ENCODE measurements around the gene SPDYE5. TPM values are rescaled to one million over a fixed set of nuclear protein-coding genes. Genes with fewer than 3 reads are reported as not detected.
"Not testable (repeated sequence)": the region's sequence is repeated elsewhere in the genome, so short reads cannot be mapped to it uniquely, and the experiment has no call there.

SPDYE5 gene
- total and polyA plus RNA-seq, 10 of the 15 experiments (the other 5 are each of a cell fraction or from before 2014, with no cell fraction given): 0.07 to 2.7 (median 1.4) TPM; not detected in 6

- H3K4me1 ChIP-seq (ENCODE audit: control insufficient read depth, insufficient read depth, low read length); CTCF ChIA-PET; POLR2A ChIA-PET; DNase-seq (ENCODE audit: low read depth, low spot score); H3K27me3 ChIP-seq (replicated peaks in 1 of 2; ENCODE audit: control insufficient read depth in 2 of 2, insufficient read depth in 2 of 2, low read length in 1 of 2); RAD21 ChIA-PET (ENCODE audit: unreplicated experiment); H3K4me2 ChIP-seq (ENCODE audit: control insufficient read depth, insufficient read depth); H3K9ac ChIP-seq (ENCODE audit: control insufficient read depth, insufficient read depth, low read length); H2AFZ ChIP-seq (ENCODE audit: control insufficient read depth, low read depth, low read length); H3K27ac ChIP-seq (ENCODE audit: control insufficient read depth, insufficient read depth); H3K9me3 ChIP-seq (replicated peaks; ENCODE audit: control insufficient read depth, insufficient read depth, low read length); BruUV-seq (replicated peaks); in situ Hi-C loops (cut with MboI); H3K4me3 ChIP-seq; H3K36me3 ChIP-seq (ENCODE audit: control insufficient read depth in 2 of 2, insufficient read depth in 2 of 2, low read length in 1 of 2); H4K20me1 ChIP-seq (ENCODE audit: control insufficient read depth, insufficient read depth); ATAC-seq; H3K79me2 ChIP-seq (ENCODE audit: control insufficient read depth, insufficient read depth, low read length); SMC1A ChIA-PET (ENCODE audit: uncharacterized antibody, unreplicated experiment); FAIRE-seq: not testable (repeated sequence)
- WGBS (ENCODE audit: insufficient coverage, insufficient replicate concordance, low lambda C conversion rate, missing lambda C conversion rate): 66% methylated on average over 4 of the region's 5 CpGs
- intact Hi-C loops (cut with micrococcal nuclease; ENCODE audit: unreplicated experiment): loop anchor here (10.0 kb wide), 1 partner anchor 64 kb away; no protein-coding TSS in a partner anchor
Measured at GRCh38 chr7:75460541-75460940, 31.6 kb upstream of the SPDYE5 start.

GRCh38 chr7:75470166-75470565 is 22.0 kb upstream of the SPDYE5 start:
- POLR2A ChIA-PET; H4K20me1 ChIP-seq (ENCODE audit: control insufficient read depth, insufficient read depth); in situ Hi-C loops (cut with MboI); H3K4me2 ChIP-seq (ENCODE audit: control insufficient read depth, insufficient read depth); intact Hi-C loops (cut with micrococcal nuclease; ENCODE audit: unreplicated experiment); H3K36me3 ChIP-seq (ENCODE audit: control insufficient read depth in 2 of 2, insufficient read depth in 2 of 2, low read length in 1 of 2); H2AFZ ChIP-seq (ENCODE audit: control insufficient read depth, low read depth, low read length); BruUV-seq (replicated peaks); H3K4me3 ChIP-seq; DNase-seq (ENCODE audit: low read depth, low spot score); ATAC-seq; H3K9ac ChIP-seq (ENCODE audit: control insufficient read depth, insufficient read depth, low read length); H3K4me1 ChIP-seq (ENCODE audit: control insufficient read depth, insufficient read depth, low read length); H3K9me3 ChIP-seq (replicated peaks; ENCODE audit: control insufficient read depth, insufficient read depth, low read length); H3K27me3 ChIP-seq (replicated peaks in 1 of 2; ENCODE audit: control insufficient read depth in 2 of 2, insufficient read depth in 2 of 2, low read length in 1 of 2); H3K27ac ChIP-seq (ENCODE audit: control insufficient read depth, insufficient read depth); H3K79me2 ChIP-seq (ENCODE audit: control insufficient read depth, insufficient read depth, low read length); SMC1A ChIA-PET (ENCODE audit: uncharacterized antibody, unreplicated experiment); RAD21 ChIA-PET (ENCODE audit: unreplicated experiment); CTCF ChIA-PET; FAIRE-seq: not testable (repeated sequence)
- 100% methylated on average over 2 of the region's 4 CpGs for WGBS (ENCODE audit: insufficient coverage, insufficient replicate concordance, low lambda C conversion rate, missing lambda C conversion rate)

- H3K4me1 ChIP-seq (ENCODE audit: control insufficient read depth, insufficient read depth, low read length); H3K4me2 ChIP-seq (ENCODE audit: control insufficient read depth, insufficient read depth); H3K79me2 ChIP-seq (ENCODE audit: control insufficient read depth, insufficient read depth, low read length); RAD21 ChIA-PET (ENCODE audit: unreplicated experiment); in situ Hi-C loops (cut with MboI); FAIRE-seq; DNase-seq (ENCODE audit: low read depth, low spot score); POLR2A ChIA-PET; BruUV-seq (replicated peaks); H3K9me3 ChIP-seq (replicated peaks; ENCODE audit: control insufficient read depth, insufficient read depth, low read length); H3K36me3 ChIP-seq (ENCODE audit: control insufficient read depth in 2 of 2, insufficient read depth in 2 of 2, low read length in 1 of 2); CTCF ChIA-PET; ATAC-seq; H3K27ac ChIP-seq (ENCODE audit: control insufficient read depth, insufficient read depth); H3K4me3 ChIP-seq; H2AFZ ChIP-seq (ENCODE audit: control insufficient read depth, low read depth, low read length); H3K27me3 ChIP-seq (replicated peaks in 1 of 2; ENCODE audit: control insufficient read depth in 2 of 2, insufficient read depth in 2 of 2, low read length in 1 of 2); SMC1A ChIA-PET (ENCODE audit: uncharacterized antibody, unreplicated experiment); H3K9ac ChIP-seq (ENCODE audit: control insufficient read depth, insufficient read depth, low read length); H4K20me1 ChIP-seq (ENCODE audit: control insufficient read depth, insufficient read depth); intact Hi-C loops (cut with micrococcal nuclease; ENCODE audit: unreplicated experiment): not testable (repeated sequence)
Measured at GRCh38 chr7:75477457-75477856, 14.7 kb upstream of the SPDYE5 start.

GRCh38 chr7:75480313-75480712 is 11.8 kb upstream of the SPDYE5 start:
- CTCF ChIA-PET; BruUV-seq (replicated peaks): not testable (repeated sequence)

More at GRCh38 chr7:75480313-75480712, 11.8 kb upstream of the SPDYE5 start:
- H3K4me1 ChIP-seq (ENCODE audit: control insufficient read depth, insufficient read depth, low read length); H3K27me3 ChIP-seq (replicated peaks in 1 of 2; ENCODE audit: control insufficient read depth in 2 of 2, insufficient read depth in 2 of 2, low read length in 1 of 2); FAIRE-seq; H3K27ac ChIP-seq (ENCODE audit: control insufficient read depth, insufficient read depth); ATAC-seq; DNase-seq (ENCODE audit: low read depth, low spot score); H3K4me3 ChIP-seq; RAD21 ChIA-PET (ENCODE audit: unreplicated experiment); intact Hi-C loops (cut with micrococcal nuclease; ENCODE audit: unreplicated experiment); H3K9ac ChIP-seq (ENCODE audit: control insufficient read depth, insufficient read depth, low read length); H4K20me1 ChIP-seq (ENCODE audit: control insufficient read depth, insufficient read depth); H3K36me3 ChIP-seq (ENCODE audit: control insufficient read depth in 2 of 2, insufficient read depth in 2 of 2, low read length in 1 of 2); H3K9me3 ChIP-seq (replicated peaks; ENCODE audit: control insufficient read depth, insufficient read depth, low read length); in situ Hi-C loops (cut with MboI); H3K4me2 ChIP-seq (ENCODE audit: control insufficient read depth, insufficient read depth); H2AFZ ChIP-seq (ENCODE audit: control insufficient read depth, low read depth, low read length); SMC1A ChIA-PET (ENCODE audit: uncharacterized antibody, unreplicated experiment); POLR2A ChIA-PET: not testable (repeated sequence)
- peaks cover 10% of the 10 kb centered on the region for H3K79me2 ChIP-seq (ENCODE audit: control insufficient read depth, insufficient read depth, low read length)
